Stimulated activated CD4-positive, alpha-beta T cell treated with anti-CD3 and anti-CD28 coated beads, TNF-alpha, amount 100 ng/mL, for 4 hours (primary cell): ENCODE measurements around the gene TCHP.
"Not testable (repeated sequence)": the region's sequence is repeated elsewhere in the genome, so short reads cannot be mapped to it uniquely, and the experiment has no call there.

Experiments
- DNase-seq, 3 experiments: peaks; one replicate each; pipeline ENCODE4 v3.0.0-alpha.2; 2020; ENCODE audit warnings: low read depth in 3 of 3

TCHP gene

DNA sequence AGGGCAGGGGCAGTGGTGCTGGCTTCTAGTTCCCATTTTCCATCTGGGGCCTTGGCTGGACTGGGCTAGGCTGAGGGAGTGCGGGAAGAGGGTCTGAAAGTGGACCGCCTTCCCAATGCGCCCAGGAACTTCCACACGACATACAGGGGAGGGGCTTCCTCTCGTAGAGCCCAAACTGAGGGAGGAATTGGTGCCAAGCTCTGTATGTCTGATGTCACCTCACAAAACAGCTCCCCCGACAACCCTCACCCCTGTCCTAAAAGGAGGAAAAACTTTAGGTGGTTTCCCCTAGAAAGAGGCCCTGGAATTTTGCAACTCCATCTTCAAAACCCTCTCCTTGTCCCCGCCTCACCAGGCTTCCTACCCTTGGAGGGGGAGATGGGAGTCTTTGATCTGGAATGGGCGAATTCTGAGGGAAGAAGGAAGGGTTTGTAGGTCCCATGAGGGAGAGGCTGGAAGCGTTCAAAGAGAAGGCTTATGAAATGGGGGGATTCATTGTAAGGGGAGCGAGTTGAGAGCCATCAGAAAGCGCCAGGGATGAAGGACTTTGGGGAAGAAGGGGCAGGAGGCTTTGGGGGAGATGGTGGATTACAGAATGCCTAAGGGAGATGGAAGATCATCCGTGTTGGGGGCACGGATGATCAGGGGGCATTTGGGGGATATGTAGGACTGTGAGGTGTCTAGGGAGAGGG lies 20.6 kb upstream of the TCHP start:
- DNase-seq = no peak

DNA sequence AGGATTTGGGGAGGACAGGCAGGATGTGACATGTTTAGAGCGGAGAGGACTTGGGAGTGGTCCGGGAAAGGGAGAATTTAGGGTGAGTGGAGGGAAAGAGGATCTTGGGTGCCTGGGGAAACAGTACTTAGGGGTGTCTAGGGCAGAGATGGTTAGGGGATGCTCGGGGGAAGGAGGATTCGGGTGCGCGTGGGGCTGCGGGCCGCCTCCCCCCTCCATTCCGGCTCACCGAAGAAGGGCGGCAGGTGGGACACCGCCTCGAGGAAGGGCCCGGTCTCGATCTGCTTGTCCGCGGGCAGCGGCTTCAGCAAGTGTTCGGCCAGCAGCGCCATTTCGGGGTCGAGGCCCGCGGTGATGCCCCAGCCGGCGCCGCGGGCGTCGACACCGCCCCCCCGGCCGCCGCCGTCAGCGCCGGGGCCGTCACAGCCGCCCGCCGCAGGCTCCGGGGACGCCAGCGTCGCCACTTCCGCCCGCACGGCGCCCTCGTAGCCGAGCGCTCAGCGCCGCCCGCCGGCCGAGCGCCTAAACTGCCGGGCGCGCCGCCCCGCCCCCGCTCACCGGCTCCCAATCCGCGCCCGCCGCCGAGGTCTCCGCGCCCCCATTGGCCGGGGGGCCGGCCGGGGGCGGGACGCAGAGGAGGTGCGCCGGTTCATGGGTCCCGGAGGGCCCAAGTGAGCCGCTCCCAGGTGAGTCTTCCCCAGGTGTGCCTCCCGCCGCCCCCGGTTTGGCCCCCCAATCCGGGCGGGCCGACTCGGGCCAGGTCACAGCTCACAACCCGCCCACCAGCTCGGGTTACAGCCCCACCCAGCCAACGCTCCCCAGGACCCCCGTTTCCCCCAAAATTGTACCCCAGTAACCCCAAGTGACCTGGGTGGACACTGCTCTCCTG lies 19.8 kb upstream of the TCHP start, which contains the start of gene GLTP:
Gene GLTP, minus strand, starts transcription at position 499 of the 889 bp plus-strand sequence. Its CDS starts 167 bp downstream, at position 332.
- peak; percentile 80 to 86 (median 82) for DNase-seq

- no peak for DNase-seq
Observed at GRCh38 chr12:109880938-109881337, 19.1 kb upstream of the TCHP start.

GRCh38 chr12:109881752-109882151 lies 18.3 kb upstream of the TCHP start:
- no peak for DNase-seq

DNA sequence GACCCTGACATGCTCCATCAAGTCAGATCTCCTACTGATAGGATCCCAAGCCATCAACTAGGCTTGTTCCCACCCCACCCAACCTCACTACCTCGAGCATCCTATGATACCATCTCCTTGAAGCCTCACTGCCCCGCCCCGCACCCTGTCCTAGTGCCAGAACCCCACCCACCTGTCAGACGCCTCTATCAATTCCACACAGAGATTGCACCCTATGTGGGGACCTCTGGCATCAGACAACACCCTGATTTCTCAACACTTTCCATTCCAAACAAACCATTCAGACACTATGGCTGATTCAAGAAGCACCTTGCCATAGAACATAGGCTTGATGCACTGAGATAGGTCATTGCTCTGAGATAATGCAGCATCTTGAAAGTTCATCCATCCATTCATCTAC lies 16.6 kb upstream of the TCHP start:
- no peak for DNase-seq

DNA sequence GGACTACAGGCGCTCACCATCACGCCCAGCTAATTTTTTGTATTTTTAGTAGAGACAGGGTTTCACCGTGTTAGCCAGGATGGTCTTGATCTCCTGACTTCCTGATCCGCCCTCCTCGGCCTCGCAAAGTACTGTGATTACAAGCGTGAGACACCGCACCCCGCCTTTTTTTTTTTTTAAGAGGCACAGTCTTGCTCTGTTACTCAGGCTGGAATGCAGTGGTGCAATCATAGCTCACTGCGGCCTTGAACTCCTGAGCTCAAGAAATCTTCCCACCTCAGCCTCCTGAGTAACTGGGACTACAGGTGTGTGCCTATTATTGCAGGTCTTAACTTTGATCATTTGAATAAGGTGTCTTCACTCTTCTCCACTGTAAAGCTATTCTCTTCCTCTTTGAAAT lies 14.5 kb upstream of the TCHP start:
- no peak for DNase-seq

GRCh38 chr12:109888179-109889020 lies 11.7 kb upstream of the TCHP start:
- no peak for DNase-seq

DNA sequence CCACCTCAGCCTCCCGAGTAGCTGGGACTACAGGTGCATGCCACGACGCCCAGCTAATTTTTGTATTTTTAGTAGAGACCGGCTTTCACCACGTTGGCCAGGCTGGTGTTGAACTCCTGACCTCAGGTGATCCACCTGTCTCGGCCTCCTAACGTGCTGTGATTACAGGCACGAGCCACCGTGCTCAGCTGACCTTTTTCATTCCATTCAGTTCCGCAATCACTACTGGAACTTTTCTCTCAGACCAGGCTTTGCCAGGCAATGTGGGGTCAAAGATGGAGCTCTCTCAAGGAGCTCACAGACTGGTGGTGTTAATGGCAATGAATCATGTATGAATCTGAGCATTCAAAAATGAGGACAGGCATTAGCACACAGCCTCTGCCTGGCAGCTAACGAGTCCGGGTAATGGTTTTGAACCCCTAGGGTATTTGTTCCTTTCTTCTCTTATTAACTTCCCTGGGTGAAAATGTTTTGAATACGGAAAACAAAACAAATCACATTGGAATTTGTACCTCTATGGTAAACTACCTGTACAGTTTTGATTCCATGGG lies 9.4 kb upstream of the TCHP start:
- DNase-seq = no peak

GRCh38 chr12:109891731-109892130 lies 8.3 kb upstream of the TCHP start:
- DNase-seq = not testable (repeated sequence)

- DNase-seq = no peak
Observed at GRCh38 chr12:109892165-109892715, 7.8 kb upstream of the TCHP start.

DNA sequence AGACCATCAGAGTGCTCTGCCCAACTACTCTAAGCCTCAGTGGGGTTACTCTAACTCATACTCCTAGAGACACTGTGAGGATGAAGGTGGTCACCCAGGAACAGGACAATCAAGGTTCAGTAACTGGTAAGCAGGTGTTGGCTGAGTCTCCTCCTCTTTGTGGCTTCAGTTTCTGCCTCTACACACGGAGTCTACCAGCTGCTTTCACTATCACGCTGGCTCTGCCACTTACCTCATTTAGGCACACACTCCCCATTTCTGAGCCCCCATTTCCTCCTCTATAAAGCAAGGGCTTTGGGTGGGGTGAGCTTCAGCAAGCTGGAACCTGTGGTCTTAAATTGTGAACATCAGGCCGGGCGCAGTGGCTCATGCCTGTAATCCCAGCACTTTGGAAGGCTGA lies 7.3 kb upstream of the TCHP start:
- DNase-seq = no peak

- DNase-seq = no peak
Observed at GRCh38 chr12:109893261-109893995, 6.6 kb upstream of the TCHP start.

DNA sequence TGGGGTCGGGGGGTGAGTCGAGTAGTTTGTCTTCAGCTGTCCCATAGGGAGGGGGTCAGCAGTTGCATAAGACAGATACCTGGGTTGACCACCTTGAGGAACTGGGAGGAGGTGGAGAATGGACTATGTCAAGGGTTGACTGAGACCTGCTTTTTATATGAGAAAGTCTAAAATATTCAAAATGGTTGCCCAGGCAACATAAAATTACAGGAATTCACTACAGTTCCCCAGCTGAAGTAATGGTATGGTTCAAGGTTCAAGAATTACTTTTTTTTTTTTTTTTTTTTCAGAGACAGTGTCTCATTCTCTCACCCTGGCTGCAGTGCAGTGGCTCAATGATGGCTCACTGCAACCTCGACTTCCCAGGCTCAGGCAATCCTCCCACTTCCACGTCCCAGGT lies 5.1 kb upstream of the TCHP start:
- no peak for DNase-seq

DNA sequence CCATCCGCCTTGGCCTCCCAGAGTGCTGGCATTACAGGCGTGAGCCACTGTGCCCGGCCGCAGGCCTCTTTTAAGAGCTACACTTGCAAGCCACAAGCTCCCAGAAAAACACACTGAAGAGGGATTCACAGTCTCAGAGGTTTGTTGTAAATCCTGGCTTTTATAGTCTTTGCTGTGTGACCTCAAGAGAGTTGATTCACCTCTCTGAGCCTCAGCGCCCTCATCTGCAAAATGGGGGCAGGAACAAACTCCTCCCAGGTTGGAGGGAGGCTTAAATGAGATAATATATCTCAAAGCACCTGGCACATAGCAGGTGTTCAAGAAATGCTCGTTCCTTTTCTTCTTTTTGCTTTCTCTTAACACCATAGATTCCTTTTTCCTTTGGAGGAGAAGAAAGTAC lies 3.9 kb upstream of the TCHP start:
- DNase-seq = no peak

DNA sequence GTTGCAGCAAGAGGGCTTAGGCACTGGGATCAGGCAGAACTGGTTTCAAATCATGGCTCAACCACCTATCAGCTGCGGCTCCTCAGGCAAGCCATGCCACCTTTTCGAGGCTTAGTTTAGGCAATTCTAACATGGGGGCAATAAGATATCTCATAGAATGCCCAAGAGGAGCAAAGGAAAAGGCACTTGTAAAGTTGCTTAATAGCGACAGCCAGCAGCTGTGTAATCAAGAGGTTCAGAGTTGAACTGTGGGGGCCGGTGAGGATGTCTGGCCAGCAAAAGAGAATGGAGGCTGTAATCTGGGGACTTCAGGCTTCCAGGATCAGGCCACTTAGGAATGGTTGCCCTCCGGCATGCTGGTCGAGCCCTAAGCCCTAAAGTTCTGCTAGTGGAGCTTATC lies 3.0 kb upstream of the TCHP start:
- no peak for DNase-seq

GRCh38 chr12:109899345-109899744 lies 729 bp upstream of the TCHP start:
- DNase-seq = not testable (repeated sequence)

GRCh38 chr12:109900752-109901580 lies 892 bp downstream of the TCHP start:
- DNase-seq = no peak

DNA sequence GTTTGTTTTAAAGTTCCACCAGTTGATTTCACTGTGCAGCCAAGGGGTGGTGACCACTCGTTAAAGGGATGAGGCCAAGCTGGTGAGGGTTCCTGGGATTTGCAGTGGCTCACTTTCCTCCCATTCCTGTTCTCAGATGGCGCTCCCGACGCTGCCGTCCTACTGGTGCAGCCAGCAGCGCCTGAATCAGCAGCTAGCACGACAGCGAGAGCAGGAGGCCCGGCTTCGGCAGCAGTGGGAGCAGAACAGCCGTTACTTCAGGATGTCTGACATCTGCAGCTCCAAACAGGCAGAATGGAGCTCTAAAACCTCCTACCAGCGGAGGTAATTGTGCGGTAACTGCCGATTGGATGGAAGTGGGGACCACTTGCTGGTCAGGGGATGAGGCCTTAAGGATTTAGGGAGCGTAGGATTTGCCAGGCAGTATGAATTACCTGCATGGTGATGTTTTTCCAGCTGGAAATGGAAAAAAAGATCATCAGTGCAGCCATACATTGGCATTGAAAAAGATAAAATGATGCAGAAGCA lies 2.9 kb downstream of the TCHP start:
- DNase-seq = no peak

GRCh38 chr12:109905301-109905700 lies 5.2 kb downstream of the TCHP start:
- no peak for DNase-seq
